GM10248 (cell line): Measurements from ENCODE around the gene MED13L.
A peak's percentile ranks its signal among the peaks of the same experiment; 100 is the strongest.

ENCODE experiments used
- CTCF ChIA-PET: fragments of 300-600 bp; sonication (Branson Sonifier 250); formaldehyde crosslinking; extraction: SDS; loops from one replicate; lab custom pipeline; 2021; ENCODE audit warnings: antibody characterized with exemption; lab: Yijun Ruan, JAX
- POLR2A ChIA-PET: fragments of 350-650 bp; sonication (Branson Sonifier 250); formaldehyde crosslinking; extraction: SDS; loops from one replicate; lab custom pipeline; 2020; ENCODE audit warnings: antibody characterized with exemption; lab: Yijun Ruan, JAX
- DNase-seq: peaks from one replicate; pipeline ENCODE4 v3.0.0; 2012; ENCODE audit errors: extremely low spot score
- CTCF ChIP-seq: IDR thresholded peaks from 2 replicates; pipeline ENCODE4 v1.5.1; 2012; ENCODE audit warnings: mild to moderate bottlenecking, low read depth; ENCODE audit errors: extremely low read depth, missing control alignments, control extremely low read depth

MED13L gene

GRCh38 chr12:116282371-116283286 is 5.1 kb upstream of the MED13L start:
- TF ChIP-seq CTCF: no peak
- ChIA-PET CTCF (interaction anchor here (0.8 to 1.2 kb wide), 2 partner anchors 20 to 36 kb away, joined by 3 read pairs; no protein-coding TSS in a partner anchor), POLR2A (no interaction called here)
- no peak for DNase-seq

DNA sequence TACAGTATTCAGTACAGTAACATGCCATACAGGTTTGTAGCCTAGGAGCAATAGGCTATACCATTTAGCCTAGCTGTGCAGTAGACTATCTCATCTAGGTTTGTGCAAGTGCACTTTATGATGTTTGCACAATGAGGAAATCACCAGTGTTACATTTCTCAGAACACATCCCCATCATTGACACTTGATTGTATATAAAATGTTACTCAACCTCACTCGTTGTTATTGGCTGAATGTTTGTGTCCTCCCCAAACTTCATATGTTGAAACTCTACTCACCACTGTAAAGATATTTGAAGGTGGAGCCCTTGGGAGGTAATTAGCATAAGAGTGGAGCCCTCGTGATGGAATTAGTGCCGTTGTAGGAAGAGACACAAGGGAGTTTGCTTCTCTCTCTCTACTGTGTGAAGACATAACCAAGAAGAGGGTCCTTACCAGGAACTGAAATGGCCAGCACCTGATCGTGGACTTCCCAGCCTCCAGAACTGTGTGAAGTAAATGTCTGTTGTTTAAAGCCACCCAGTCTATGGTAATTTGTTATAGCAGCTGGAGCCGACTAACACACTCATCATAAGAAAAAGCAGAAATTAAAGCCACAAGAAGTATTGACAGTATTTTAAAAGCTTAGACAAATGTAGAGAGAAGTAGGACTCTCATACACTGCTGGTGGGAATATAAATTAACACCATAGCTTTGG is 3.2 kb upstream of the MED13L start:
- no peak for DNase-seq
- ChIA-PET CTCF (interaction anchor here (1.0 kb wide), 1 partner anchor 429 kb away, joined by 3 read pairs; no protein-coding TSS in a partner anchor), POLR2A (no interaction called here)
- TF ChIP-seq CTCF: no peak

GRCh38 chr12:116278667-116279066 is 1.2 kb upstream of the MED13L start:
- ChIA-PET POLR2A (no interaction called here), CTCF (interaction anchor here (0.8 to 1.1 kb wide), 5 partner anchors 11 to 263 kb away, joined by 3 to 4 read pairs (median 3); no protein-coding TSS in a partner anchor)
- TF ChIP-seq CTCF: no peak
- DNase-seq: no peak

- ChIA-PET CTCF (interaction anchor here (0.8 to 1.2 kb wide), 6 partner anchors 11 to 263 kb away, joined by 3 to 4 read pairs (median 3); no protein-coding TSS in a partner anchor), POLR2A (no interaction called here)
- no peak for TF ChIP-seq CTCF
- no peak for DNase-seq
Observed at GRCh38 chr12:116278279-116278626, 760 bp upstream of the MED13L start.

GRCh38 chr12:116276652-116277466 is 634 bp downstream of the MED13L start:
- ChIA-PET CTCF (interaction anchor here (0.7 to 1.2 kb wide), 6 partner anchors 14 to 155 kb away, joined by 3 to 6 read pairs (median 4); no protein-coding TSS in a partner anchor), POLR2A (interaction anchor here (0.6 kb wide), 1 partner anchor 344 kb away, joined by 3 read pairs; no protein-coding TSS in a partner anchor)
- DNase-seq: peak; percentile 62
- TF ChIP-seq CTCF: no peak
